Measurements from ENCODE around the gene AGPAT1.

- TF ChIP-seq, protein P1, sequence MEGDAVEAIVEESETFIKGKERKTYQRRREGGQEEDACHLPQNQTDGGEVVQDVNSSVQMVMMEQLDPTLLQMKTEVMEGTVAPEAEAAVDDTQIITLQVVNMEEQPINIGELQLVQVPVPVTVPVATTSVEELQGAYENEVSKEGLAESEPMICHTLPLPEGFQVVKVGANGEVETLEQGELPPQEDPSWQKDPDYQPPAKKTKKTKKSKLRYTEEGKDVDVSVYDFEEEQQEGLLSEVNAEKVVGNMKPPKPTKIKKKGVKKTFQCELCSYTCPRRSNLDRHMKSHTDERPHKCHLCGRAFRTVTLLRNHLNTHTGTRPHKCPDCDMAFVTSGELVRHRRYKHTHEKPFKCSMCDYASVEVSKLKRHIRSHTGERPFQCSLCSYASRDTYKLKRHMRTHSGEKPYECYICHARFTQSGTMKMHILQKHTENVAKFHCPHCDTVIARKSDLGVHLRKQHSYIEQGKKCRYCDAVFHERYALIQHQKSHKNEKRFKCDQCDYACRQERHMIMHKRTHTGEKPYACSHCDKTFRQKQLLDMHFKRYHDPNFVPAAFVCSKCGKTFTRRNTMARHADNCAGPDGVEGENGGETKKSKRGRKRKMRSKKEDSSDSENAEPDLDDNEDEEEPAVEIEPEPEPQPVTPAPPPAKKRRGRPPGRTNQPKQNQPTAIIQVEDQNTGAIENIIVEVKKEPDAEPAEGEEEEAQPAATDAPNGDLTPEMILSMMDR (IDR thresholded peaks at IDR 0.05), result no peak
- TF ChIP-seq POLR2A (IDR thresholded peaks at IDR 0.05), result no peak
Measured at GRCh38 chr6:32147401-32148132, 28.3 kb downstream of the AGPAT1 start.

Measured in stomach (tissue), 4 donors.